ENCODE results near the gene LGALS1.
A peak's percentile ranks its signal among the peaks of the same experiment; 100 is the strongest.
"Not testable (repeated sequence)": the region's sequence is repeated elsewhere in the genome, so short reads cannot be mapped to it uniquely, and the experiment has no call there.

The LGALS1 gene

DNA sequence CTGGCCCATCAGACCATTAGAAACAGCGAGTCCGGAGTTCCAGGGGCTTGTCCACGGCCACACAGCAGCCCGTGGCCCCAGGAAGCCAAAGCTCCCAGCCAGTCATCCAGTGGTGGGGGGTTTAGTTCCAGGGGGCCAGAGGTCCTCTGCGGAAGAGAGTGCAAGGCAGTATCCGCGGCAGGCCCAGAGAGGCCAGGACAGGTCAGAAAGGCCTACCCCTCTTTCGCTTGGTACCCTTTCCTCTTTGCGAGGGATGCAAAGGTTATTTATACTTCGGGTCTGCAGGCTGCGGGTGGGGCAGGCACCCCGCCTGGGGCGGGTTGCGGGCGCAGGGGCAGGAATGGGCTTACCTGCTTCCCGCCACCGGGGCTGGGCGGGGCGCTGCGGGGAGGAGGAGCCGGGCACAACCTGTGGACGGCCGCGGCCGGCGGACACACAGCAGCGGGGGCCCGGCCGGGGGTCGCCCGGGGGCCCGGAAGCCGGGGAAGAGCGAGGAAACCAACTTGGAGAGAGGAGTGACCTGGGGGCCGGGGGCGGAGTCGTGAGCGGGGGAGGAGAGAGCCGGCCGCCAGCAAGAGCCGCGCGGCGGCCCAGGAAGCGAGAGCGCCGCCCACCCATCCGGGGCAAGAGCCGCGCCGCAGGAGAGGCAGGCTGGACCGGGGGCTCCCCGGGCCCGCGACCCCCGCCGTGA lies 36.2 kb upstream of the LGALS1 start, which contains the start of gene SH3BP1:
TSS of gene SH3BP1 (plus strand) at position 600 of the 691 bp plus-strand sequence. CDS start 119 bp downstream, outside the sequence.
- peak; percentile 88 for DNase-seq (ENCODE audit: low read depth, low spot score)

DNA sequence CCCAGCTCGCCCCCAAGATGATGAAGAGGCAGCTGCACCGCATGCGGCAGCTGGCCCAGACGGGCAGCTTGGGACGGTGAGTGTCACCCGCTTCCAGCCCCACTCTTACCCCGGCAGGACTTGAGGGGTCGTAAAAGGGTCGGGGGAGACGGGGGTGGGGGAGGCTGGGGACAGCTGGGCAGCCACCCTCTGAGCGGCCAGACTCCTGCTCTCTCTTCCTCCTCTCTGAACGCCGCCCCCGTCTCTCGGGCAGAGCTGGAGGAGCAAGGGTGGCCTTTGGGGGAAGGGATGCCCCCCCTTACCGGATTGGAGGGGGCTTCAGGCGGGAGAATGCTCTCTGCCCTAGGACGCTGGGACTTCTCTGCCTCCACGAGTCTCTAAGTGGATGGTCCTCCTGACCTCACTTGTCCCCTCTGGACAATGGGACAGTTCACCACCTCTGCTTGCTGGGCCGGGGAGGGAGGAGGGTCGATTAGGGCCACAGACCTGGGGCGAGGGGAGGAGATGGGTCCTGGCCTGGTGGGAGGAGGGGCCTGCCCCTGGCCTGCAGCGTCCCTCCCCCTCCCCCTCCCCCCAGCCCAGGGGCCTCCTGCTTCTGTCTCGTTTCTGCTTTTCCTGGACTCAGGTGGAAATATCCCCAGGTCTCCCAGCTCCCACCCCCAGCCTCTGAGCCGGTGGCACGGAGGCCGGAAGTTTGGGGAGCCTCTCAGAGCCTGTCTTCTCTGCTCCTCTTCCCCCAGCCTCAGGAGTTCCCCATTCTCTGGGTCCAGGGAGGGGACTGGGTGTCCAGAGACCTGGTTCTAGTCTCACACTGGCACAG lies 35.5 kb upstream of the LGALS1 start:
- peak; percentile 56 for DNase-seq (ENCODE audit: low read depth, low spot score)

DNA sequence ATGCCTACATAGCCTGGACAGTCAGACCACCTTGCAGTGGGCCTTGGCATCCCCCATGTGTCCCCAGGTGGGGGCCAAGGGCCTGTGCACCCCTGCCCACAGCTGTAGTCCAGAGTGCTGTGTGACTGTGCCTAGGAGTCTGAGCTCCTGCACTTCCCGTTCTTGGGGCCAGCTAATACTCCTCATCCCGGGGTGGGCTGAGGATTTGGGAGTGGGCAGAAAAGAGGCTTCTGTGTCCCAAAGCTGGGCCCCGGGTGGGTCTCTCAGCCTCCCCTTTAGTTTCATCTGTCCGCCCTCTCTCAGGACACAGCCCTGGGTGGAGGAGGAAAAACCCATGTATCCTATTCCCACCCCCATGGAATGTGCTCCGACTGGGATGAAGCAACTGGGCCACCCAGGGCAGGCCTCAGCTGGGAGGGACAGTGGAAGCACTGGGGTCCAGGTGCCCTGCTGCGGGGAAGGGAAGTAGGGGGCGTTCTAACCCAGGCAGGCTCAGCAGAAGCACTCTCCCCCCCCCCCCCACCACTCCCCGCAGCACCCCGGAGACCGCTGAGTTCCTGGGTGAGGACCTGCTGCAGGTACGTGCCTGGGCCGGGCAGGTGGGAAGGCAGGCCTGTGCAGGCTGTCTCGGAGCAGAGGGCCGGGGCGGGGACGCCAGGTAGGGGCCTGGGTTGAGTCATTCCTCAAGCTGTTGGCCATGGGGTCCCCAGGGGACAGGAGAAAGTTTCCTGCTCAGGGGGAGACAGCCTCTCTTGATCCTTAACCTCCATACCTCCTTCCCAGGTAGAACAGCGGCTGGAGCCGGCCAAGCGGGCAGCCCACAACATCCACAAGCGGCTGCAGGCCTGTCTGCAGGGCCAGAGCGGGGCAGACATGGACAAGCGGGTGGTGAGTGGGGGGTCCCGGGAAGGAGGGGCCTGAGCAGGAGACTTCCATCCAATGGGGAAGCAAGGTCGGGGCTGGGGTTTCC lies 34.6 kb upstream of the LGALS1 start:
- no peak for DNase-seq (ENCODE audit: low read depth, low spot score)

DNA sequence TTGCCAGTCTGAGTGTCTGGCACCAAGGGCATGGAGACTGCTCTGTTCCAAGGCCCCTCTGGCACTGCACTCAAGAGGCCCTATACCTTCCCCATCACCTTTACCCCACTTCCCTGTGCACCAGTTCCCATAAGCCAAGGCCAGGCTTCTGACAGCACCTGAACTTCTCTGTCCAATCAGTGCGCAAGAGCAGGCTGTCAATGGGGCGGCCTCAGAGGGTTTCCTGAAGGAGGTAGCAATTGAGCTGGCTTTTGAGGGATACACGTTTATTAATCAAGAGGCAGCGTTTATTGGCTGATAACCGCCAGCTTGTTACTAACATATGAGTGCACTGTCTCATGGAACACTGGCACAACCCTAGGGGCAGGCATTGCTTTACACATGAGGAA lies 33.9 kb upstream of the LGALS1 start:
- DNase-seq (ENCODE audit: low read depth, low spot score) = no peak

DNA sequence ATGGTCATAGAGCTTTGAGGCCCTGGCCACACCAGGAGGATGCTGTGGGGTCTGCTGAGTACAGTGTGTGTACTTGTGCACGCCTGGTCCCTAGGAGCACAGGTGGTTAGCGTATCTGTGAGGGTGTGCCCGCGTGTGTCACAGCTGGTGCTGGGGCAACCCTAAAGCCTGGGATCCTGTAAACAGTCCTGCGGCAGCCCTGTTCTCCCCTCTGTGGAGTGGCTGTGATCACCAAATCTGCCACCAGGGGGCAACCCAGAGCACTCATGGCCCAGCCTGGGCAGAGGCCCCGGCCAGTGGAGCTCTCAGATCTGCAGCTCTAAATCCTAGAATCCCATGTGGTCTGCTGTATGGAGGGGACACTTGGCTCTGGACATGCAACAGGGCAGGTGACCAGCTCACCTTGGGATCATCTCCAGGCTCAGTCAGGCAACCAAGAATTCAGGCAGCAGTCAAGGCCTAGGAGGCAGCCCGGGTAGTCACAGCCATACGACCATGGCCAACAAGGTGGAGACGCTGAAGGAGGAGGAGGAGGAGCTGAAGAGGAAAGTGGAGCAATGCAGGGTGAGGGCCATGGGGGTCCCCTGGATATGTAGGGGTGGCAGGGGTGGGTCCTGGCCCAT lies 32.1 kb upstream of the LGALS1 start:
- DNase-seq (ENCODE audit: low read depth, low spot score) = peak; percentile 88

DNA sequence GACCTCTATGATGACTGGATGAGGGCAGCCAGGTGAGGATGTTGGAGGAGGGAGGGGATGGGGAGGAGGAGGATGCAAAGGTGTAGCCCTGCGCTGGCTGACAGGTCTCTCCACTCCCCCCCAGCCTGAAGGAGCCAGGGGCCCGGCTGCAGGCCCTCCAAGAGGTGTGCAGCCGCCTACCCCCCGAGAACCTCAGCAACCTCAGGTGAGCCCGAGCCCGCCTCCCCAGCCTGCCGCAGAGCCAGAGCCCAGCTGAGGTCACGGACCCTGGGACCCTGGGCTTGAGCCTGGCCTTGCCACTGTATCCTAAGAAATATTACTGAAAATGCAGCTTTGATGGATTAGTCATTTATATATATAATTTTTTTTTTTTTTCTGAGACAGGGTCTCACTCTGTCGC lies 28.1 kb upstream of the LGALS1 start:
- DNase-seq (ENCODE audit: low read depth, low spot score) = no peak

DNA sequence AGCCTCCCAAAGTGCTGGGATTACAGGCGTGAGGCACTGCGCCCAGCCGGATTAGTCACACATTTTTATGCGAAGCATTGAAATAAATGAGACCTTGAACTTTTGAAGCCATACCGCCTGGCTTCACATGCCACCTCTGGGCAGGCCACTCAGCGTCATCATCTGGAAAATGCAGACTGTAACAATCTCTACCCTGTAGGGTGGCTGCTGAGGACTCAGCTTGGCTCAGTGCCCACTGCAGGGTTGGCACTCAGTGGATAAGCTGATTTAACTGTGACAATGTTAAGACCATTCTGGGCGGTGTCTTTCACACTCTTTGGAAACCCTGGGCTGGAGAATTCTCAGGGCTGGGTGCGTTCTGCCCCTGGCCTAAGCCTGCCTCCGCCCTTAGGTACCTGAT lies 27.5 kb upstream of the LGALS1 start:
- no peak for DNase-seq (ENCODE audit: low read depth, low spot score)

DNA sequence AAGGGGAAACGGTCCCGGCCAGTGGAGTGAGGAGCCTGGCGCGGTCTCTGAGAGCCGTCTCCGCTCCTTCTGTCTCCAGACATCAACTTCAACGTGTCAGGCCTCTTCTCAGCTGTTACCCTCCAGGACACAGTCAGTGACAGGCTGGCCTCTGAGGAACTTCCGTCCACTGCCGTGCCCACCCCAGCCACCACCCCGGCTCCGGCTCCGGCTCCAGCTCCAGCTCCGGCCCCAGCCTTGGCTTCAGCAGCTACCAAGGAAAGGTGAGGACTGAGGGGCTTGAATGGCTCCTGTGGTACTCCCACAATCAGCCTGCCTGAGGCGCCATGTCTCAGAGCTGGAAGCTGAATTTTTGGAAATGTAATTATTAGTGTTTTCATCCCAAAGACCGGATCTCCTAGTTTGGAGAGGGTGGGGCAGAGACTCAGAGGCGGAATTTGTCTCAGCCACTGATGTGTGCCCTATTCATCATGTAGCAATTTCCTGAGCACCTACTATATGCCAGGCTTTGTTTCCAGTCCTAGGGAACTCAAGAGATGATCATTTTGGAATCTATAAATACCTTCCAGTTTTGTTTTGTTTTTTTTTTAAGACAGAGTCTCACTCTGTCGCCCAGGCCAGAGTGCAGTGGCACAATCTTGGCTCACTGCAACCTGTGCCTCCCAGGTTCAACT lies 24.8 kb upstream of the LGALS1 start:
- DNase-seq (ENCODE audit: low read depth, low spot score) = no peak

DNA sequence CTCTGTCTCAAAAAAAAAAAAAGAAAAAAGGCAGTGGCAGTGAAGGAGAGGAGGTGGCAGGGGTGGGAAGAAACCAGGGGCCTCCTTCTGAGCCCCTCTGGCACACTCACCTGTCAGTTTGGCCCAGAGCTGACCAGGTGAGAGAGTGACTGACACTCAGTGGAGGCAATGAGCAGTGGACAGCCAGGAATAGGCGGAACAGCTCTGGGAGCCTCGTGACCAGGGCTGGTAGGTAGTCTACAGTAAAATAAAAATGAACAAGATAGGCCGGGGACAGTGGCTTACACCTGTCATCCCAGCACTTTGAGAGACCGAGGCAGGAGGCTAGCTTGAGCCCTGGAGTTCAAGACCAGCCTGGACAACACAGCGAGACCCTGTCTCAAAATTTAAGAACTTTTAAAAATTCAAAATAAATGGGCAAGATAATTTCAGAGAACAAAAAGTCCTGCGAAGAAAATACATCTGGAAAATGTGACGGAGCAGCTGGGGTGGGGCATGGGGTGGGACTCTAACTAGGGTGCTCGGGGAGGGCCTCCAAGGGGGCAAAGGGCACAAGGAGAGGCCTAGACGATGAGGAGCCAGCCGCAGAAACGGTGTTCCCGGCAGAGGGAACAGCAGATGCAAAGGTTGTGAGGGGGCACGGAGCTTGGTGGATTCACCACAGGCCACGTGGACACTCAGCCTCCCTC lies 20.7 kb upstream of the LGALS1 start:
- no peak for DNase-seq (ENCODE audit: low read depth, low spot score)

DNA sequence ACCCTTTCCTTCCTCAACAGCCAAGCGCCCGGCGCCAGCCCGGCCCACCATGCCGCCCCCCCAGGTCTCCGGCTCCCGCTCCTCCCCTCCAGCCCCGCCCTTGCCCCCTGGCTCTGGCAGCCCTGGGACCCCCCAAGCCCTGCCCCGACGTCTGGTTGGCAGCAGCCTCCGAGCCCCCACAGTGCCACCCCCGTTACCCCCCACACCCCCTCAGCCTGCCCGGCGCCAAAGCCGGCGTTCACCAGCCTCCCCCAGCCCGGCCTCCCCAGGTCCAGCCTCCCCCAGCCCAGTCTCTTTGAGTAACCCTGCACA lies 20.2 kb upstream of the LGALS1 start:
- DNase-seq (ENCODE audit: low read depth, low spot score) = no peak

DNA sequence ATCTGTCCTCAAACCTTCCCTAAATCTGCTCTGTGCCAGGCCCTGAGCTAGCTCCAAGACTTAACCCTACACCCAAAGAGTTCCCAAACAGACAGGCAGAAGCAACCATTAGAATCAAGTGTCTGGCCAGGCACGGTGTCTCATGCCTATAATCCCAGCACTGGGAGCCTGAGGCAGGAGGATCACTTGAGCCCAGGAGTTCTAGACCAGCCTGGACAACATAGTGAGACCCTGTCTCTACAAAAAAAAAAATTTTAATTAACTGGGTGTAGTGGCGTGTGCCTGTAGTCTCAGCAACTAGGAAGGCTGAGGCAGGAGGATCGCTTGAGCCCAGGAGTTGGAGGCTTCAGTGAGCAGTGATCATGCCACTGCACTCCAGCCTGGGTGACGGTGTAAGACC lies 18.9 kb upstream of the LGALS1 start:
- DNase-seq (ENCODE audit: low read depth, low spot score) = not testable (repeated sequence)

DNA sequence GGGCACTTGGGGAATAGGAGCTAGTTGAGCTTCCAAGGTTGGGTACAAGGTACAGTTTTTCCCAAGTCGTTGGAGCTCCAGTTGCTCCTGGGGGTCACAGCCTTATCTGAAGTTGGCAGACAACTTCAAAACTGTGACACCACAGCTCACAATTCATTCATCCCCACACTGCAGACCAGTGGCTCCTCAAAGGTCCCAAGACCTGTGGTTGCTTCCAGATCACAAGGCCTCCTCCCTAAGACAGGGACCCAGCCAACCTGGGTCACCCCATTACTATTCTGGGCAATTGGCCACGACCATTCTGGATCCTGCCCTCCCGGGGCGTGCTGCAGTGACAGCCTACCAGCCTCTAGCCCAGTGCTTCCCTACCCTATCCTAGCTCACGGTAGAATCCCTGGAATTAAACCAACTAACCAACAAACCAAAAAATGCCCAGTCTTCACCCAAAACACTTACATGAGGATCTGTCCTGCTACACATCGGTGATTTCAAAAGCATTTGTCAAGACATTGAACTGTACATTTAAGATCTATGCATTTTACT lies 17.8 kb upstream of the LGALS1 start:
- DNase-seq (ENCODE audit: low read depth, low spot score) = no peak

DNA sequence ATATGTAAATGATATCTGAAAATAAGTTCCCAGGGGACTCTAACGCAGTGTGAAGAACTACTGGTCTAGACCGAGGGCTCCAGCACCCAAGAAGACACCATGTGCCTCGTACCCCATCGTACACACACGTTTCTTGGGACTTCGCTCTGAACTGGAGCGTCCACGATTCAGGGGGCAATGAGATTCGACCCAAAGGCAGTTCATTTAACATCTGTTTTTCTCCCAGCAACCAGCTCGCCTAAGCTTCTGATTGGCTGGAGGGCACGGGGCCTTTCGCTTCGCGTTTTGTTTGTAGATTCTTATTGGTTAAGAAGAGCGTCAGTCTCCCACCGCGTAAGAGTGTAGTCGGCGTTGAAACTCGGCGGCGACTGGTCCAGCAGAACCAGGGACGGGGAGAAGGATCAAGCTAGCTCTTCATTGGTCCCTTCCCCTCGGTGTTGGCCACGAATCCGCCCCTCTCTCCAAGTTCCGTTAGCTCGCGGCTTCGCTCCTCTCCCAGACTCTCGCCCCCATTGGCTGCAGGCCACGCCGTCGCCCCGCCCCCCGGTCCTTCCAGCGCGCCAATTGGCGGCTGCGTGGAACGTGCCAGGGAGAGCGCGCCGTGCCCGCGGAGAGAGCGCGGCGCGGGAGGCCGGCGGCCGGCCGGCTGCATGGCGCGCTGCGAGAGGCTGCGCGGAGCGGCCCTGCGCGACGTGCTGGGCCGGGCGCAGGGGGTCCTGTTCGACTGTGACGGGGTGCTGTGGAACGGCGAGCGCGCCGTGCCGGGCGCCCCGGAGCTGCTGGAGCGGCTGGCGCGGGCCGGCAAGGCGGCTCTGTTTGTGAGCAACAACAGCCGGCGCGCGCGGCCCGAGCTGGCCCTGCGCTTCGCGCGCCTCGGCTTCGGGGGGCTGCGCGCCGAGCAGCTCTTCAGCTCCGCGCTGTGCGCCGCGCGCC lies 17.0 kb upstream of the LGALS1 start, which contains the start of gene PDXP:
TSS of gene PDXP (plus strand) at position 591 of the 933 bp plus-strand sequence. CDS start at position 651, 60 bp downstream.
- peak; percentile 100 for DNase-seq (ENCODE audit: low read depth, low spot score)

DNA sequence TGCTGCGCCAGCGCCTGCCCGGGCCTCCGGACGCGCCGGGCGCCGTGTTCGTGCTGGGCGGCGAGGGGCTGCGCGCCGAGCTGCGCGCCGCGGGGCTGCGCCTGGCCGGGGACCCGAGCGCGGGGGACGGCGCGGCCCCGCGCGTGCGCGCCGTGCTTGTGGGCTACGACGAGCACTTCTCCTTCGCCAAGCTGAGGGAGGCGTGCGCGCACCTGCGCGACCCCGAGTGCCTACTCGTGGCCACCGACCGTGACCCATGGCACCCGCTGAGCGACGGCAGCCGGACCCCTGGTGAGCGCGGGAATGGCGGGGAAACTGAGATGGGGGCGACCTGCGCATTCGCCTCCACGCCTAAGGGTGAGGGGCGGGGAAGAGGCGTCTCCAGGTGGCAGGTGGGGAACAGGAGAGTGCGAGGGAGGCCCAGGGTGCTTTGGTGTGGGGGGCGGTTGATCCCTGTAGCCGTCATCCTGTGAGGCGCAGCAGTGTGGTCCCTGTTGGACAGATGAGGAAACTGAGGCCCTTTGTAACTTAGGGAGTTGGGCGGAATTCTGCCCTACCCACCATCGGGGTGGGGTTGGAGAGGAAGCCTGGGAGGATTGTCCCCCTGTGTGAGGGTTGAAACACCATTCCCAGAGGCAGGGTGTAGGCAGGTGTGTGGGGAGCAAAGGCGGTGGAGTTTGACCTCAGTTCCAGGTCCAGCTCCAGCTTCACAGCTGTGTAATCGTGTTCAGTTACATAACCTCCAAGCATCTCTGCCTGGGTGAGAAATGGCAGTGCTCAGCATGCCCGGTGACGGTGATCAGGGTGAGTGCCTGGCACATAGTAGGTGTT lies 16.2 kb upstream of the LGALS1 start:
- DNase-seq (ENCODE audit: low read depth, low spot score) = no peak

DNA sequence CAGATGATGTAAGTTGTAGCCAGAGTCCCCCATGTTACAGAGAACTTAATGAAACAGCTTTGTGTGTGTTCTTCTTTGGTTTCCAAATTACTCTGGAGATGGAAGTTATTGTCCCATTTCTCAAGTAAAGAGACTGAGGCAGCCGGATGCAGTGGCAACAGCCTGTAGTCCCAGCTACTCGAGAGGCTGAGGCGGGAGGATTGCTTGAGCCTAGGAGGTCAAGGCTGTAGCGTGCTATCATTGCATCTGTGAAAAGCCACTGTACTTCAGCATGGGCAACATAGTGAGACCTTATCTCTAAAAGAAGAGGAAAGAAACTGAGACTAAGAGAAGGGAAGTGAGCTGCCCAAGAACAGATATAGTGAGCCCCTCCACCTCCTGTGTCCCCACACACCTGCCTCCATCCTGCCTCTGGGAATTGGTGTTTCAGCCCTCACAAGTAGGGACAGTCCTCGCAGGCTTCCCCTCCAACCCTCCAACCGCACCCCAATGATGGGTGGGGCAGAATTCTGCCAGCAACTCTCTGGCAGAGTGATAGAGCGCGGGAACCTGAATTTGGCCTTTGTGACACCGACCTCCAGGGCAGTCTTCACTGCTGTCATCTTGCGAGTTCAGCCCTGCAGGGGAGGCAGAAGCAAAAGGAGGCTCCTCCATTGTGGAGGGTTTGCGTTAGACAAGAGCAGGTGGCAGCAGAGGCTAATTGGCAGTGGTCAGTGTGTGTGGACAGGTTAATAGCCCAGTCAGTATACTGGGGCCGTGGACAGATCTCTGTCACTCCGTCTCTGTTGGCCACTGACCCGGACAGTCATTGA lies 15.3 kb upstream of the LGALS1 start:
- no peak for DNase-seq (ENCODE audit: low read depth, low spot score)

DNA sequence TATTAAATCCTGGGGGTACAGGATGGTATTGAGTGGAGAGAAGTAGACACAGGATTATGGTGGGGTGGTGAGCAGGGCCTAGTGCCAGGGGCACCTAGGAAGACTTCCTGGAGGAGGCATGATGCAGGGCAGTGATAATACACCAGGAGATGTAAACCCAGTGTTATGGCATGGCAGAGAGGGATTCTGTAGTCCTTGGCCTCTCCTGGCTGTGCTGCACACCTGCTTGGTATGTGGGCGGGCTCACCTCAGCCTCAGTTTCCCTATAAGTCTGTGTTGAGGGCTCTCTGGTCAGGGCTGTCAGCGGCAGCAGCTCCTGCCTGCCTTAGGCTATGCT lies 14.8 kb upstream of the LGALS1 start:
- no peak for DNase-seq (ENCODE audit: low read depth, low spot score)

All from ELF-1 (cell line).